ENCODE measurements around the gene TGIF1.

TGIF1 gene

GRCh38 chr18:3448838-3449511 is 997 bp upstream of the TGIF1 start:
- H3K36me3 ChIP-seq (ENCODE audit: control insufficient read depth, low read length) = no peaks in the 10 kb centered on the region
- peaks cover 19% of the 10 kb centered on the region for H3F3A ChIP-seq (ENCODE audit: control insufficient read depth, insufficient read depth)
- H3K4me1 ChIP-seq (ENCODE audit: control insufficient read depth, low read length) = peaks cover 46% of the 10 kb centered on the region
- peaks cover 9% of the 10 kb centered on the region; the same call in 1 of the 2 replicates for H3K27me3 ChIP-seq (ENCODE audit: control insufficient read depth, low read length)
- H3K9me2 ChIP-seq (replicated peaks; ENCODE audit: control insufficient read depth, low read length) = no peaks in the 10 kb centered on the region
- peak overlapping the region; percentile 79 for H3K4me2 ChIP-seq (ENCODE audit: low read length)
- no peaks in the 10 kb centered on the region for H4K20me1 ChIP-seq (ENCODE audit: control insufficient read depth, insufficient read depth, low read depth, low read length)
- H3K27ac ChIP-seq (ENCODE audit: low read depth, low read length) = peak overlapping the region; percentile 88
- no peaks in the 10 kb centered on the region for H3K9me3 ChIP-seq (ENCODE audit: control insufficient read depth, insufficient read depth, low read length)
- TF ChIP-seq CTCF (IDR thresholded peaks at IDR 0.05; ENCODE audit: low read depth, low read length, poor library complexity, severe bottlenecking) (no peak), EZH2phosphoT487 (IDR thresholded peaks at IDR 0.05; ENCODE audit: borderline replicate concordance, low read length) (no peak)
- peaks cover 35% of the 10 kb centered on the region for H3K79me2 ChIP-seq (ENCODE audit: control insufficient read depth, low read length)
- peak overlapping the region; percentile 96 for H3K4me3 ChIP-seq (ENCODE audit: low read length)

- no peaks in the 10 kb centered on the region for H3K36me3 ChIP-seq (ENCODE audit: control insufficient read depth, low read length)
- peaks cover 52% of the 10 kb centered on the region for H3K4me1 ChIP-seq (ENCODE audit: control insufficient read depth, low read length)
- peak overlapping the region; percentile 88 for H3K27ac ChIP-seq (ENCODE audit: low read depth, low read length)
- TF ChIP-seq EZH2phosphoT487 (IDR thresholded peaks at IDR 0.05; ENCODE audit: borderline replicate concordance, low read length) = no peak
- no peak for TF ChIP-seq CTCF (IDR thresholded peaks at IDR 0.05; ENCODE audit: low read depth, low read length, poor library complexity, severe bottlenecking)
- H3K27me3 ChIP-seq (ENCODE audit: control insufficient read depth, low read length) = peaks cover 9% of the 10 kb centered on the region; the same call in 1 of the 2 replicates
- H3F3A ChIP-seq (ENCODE audit: control insufficient read depth, insufficient read depth) = peaks cover 22% of the 10 kb centered on the region
- peak overlapping the region; percentile 79 for H3K4me2 ChIP-seq (ENCODE audit: low read length)
- peak overlapping the region; percentile 96 for H3K4me3 ChIP-seq (ENCODE audit: low read length)
- no peaks in the 10 kb centered on the region for H3K9me2 ChIP-seq (replicated peaks; ENCODE audit: control insufficient read depth, low read length)
- H3K79me2 ChIP-seq (ENCODE audit: control insufficient read depth, low read length) = peaks cover 41% of the 10 kb centered on the region
- no peaks in the 10 kb centered on the region for H4K20me1 ChIP-seq (ENCODE audit: control insufficient read depth, insufficient read depth, low read depth, low read length)
- no peaks in the 10 kb centered on the region for H3K9me3 ChIP-seq (ENCODE audit: control insufficient read depth, insufficient read depth, low read length)
These were observed 410 bp upstream of the TGIF1 start for GRCh38 chr18:3449512-3450011.

GRCh38 chr18:3450799-3451182 is 819 bp downstream of the TGIF1 start:
- H4K20me1 ChIP-seq (ENCODE audit: control insufficient read depth, insufficient read depth, low read depth, low read length) = no peaks in the 10 kb centered on the region
- H3K27ac ChIP-seq (ENCODE audit: low read depth, low read length) = peak overlapping the region; percentile 52
- no peaks in the 10 kb centered on the region for H3K9me3 ChIP-seq (ENCODE audit: control insufficient read depth, insufficient read depth, low read length)
- no peaks in the 10 kb centered on the region for H3K36me3 ChIP-seq (ENCODE audit: control insufficient read depth, low read length)
- peaks cover 51% of the 10 kb centered on the region for H3K79me2 ChIP-seq (ENCODE audit: control insufficient read depth, low read length)
- H3K4me2 ChIP-seq (ENCODE audit: low read length) = peak overlapping the region; percentile 79
- peaks cover 57% of the 10 kb centered on the region for H3K4me1 ChIP-seq (ENCODE audit: control insufficient read depth, low read length)
- H3K9me2 ChIP-seq (replicated peaks; ENCODE audit: control insufficient read depth, low read length) = no peaks in the 10 kb centered on the region
- peak overlapping the region; percentile 96 for H3K4me3 ChIP-seq (ENCODE audit: low read length)
- peaks cover 22% of the 10 kb centered on the region for H3F3A ChIP-seq (ENCODE audit: control insufficient read depth, insufficient read depth)
- TF ChIP-seq EZH2phosphoT487 (IDR thresholded peaks at IDR 0.05; ENCODE audit: borderline replicate concordance, low read length) (no peak), CTCF (IDR thresholded peaks at IDR 0.05; ENCODE audit: low read depth, low read length, poor library complexity, severe bottlenecking) (no peak)
- peaks cover 9% of the 10 kb centered on the region; the same call in 1 of the 2 replicates for H3K27me3 ChIP-seq (ENCODE audit: control insufficient read depth, low read length)
